SK-MEL-5 (cell line): Measurements from ENCODE around the gene EDN2. TPM values are rescaled to one million over a fixed set of nuclear protein-coding genes. Genes with fewer than 3 reads are reported as not detected.

ENCODE experiments used
- DNase-seq: peaks from one replicate; pipeline ENCODE4 v3.0.0-alpha.2; 2016; ENCODE audit warnings: low read depth, low spot score
- in situ Hi-C: cut with HindIII; loops from 2 replicates; pipeline ENCODE4 v1.10.0; 2016; ENCODE audit warnings: low sequenced_read_pairs, high pct_unique_total_duplicates, low pct_unique_long_range_greater_than_20kb
- total RNA-seq: library from RNA; depleted of rRNA; stranded (reverse); fragments of >200 nt; shearing (Covaris generic); gene quantifications from 2 replicates; pipeline ENCODE4 v1.2.3, GENCODE V29; 2014

EDN2 gene
- total RNA-seq, 1 experiment from 2014 or later: not detected

DNA sequence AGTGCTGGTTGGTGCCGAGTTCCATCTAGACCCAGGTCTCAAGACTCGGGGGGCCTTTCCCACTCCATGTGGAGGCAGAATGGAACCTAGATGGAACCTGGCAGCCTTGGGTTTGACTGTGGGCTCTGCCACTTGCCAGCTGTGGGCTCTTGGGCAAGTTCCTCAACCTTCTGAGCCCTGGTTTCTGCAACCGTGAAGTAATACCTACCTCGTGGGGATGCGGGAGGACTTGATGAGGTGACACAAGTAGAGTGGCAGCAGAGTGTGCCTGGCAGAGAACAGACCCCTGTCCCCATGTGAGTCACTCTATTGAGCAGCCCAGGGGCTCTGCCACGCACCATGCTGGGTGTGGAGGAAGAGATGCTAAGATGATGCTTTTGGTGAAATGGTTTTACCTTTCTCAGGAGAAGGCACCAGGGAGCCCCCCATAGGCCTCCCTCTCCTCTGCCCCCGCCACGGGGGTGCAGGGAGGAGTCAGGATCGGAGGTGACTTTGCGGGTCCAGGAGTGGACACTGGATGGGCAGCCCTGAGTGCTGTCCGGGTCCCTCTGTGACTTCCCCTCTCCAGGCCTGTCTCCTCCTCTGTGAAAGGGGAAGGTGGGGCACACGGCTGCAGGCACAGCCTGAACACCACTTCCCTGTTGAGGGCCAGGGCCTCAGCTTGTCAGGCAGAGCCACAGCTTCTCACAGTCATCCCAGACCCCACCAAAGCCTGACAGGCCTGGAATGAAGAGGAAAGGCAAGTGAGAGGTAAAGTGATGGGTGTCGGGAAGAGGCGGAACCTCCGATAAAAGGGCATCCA, 36.7 kb upstream of the EDN2 start:
- in situ Hi-C loops: no loop called here
- DNase-seq: no peak

DNA sequence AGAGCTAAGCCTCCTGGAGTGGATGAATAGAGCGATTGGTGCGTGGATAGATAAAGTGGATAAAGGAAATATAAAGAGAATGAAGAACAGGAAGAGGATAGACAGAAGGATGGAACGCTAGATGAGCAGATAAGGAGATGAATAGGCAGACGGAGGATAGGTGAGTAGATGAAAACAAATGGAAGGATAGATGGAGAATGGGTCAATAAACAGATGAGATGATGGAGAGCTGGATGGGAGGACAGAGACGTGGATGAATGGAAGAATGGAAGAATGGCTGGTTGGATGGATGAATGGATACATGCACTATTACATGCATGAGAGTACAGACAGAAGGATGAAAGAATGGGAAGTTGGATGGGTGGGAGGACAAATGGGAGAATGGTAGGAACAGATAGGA, 35.2 kb upstream of the EDN2 start:
- in situ Hi-C loops: no loop called here
- DNase-seq: no peak

DNA sequence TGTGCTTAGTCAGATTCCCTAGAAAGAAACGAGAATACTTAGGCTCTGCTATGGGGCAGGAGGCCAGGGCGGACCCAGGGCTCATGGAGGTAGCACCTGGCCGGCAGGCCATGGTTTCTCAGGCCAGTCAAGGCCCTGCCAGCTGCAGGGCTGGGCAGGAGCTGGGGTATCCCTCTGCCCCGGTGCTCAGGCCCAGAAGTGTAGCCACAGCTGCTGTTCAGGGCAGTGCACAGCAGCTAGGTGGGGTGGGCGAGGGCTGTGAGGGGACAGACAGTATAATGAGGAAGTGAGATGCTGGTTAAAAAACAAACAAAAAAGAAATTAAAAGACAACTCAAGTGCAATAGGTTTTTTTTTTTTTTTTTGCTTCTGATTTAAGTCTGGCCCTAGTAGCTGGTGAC, 34.0 kb upstream of the EDN2 start:
- in situ Hi-C loops: no loop called here

DNA sequence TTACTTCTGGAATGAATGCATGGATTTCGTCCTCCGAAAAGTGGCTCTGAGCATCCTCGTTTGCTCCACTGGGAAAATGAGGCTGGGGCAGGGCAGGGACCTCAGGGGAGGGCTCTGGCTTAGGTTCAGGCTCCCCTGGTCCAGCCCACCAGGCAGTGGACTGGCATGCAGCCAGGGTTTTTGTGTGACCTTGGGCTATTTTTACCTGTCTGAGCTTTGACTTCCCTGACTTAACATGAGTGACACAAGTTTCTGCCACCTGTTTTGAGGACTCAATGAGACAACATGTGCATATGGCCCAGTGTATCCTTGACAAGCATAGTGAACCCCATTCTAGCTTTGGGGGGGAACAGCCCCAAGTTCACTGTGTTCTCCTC, 32.6 kb upstream of the EDN2 start:
- in situ Hi-C loops: no loop called here
- DNase-seq: no peak

More for the DNA sequence above, 34.0 kb upstream of the EDN2 start:
- DNase-seq: no peak

DNA sequence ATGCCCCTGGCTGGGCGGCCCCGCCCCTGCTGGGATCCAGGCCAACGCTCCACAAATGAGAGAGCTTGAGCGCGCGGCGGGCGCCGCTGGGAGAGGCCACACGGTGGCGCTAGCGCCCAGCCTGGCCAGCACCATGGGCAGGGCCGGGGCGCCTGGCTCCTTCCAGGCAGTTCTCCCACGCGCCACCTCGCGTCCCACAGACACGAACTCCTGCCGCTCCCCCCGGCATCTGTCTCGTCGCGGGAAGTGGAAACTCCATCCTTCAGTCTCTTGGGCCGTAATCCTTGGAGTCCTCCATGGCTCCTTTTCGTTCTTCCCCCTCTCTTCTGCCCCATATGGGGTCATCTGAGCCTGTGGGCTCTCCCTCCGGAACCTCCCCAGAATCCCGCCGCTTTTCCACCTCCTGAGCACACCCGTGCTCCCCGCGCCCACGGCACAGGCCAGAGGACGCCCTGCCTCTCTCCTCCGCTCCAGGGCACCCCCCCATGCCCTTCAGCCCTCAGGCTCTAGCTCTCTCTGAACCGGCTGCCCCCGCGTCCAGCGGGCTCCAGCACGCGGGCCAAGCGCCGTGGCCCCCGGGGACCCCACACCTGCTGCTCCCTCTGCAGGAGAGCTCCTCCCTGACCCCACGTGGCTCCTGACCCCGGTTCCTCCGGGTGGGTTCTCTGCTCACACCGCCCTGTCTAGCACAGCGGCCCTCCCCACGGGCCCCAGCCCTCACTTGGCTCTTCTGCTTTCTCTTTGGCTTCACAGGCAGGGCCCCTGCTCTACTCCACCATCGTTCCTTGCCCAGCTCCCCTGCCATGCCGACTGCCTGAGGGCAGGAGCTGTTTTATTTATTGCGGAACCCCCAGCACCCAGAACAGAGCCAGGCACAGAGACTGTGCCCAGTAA, 31.9 kb upstream of the EDN2 start:
- DNase-seq: peak; percentile 79
- in situ Hi-C loops: no loop called here

DNA sequence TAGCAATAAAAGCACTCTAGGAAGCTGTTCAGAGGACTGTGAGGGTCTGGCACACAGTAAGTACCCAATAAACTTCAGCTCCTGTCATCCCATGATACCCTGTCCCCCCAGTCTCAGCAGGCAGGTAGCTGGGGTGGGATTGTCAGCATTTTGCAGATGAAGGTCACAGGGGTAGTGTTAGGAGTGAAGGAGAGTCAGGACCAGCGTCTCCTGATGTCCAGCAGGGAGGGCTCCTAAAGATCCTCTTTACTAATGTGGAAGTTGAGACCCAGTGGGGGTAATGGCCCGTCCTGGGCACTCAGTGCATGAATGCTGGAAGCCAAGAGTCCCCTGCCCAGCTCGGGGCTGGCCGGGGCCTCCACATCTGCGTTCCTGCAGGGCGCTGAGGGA, 31.3 kb upstream of the EDN2 start:
- in situ Hi-C loops: no loop called here
- no peak for DNase-seq

DNA sequence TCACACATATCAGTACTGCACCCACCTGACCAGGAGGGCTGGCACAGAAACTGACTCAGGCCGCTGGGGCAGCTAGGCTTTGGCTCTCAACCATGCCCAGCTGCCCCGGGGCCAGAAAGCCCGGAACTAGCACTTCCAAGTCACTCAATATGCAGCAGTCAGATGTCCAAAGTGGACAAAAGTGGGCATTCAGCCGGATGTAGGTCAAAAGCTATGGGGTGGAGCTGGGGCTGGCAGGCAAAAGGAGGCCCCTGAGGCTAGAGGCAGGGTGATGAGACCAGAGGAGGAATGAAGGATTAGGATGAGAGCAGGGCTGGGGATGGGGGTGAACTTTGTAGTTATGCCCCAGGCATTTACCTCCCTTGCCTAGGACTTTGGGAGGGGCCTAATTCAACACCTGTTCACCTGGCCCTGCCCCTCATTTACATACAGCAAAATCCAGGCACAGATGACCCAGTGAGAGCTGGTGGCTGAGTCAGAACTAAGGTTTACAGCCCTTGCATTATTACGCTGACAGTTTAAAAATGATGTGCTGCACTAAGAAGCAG, 30.7 kb upstream of the EDN2 start:
- in situ Hi-C loops: no loop called here
- DNase-seq: peak; percentile 95

DNA sequence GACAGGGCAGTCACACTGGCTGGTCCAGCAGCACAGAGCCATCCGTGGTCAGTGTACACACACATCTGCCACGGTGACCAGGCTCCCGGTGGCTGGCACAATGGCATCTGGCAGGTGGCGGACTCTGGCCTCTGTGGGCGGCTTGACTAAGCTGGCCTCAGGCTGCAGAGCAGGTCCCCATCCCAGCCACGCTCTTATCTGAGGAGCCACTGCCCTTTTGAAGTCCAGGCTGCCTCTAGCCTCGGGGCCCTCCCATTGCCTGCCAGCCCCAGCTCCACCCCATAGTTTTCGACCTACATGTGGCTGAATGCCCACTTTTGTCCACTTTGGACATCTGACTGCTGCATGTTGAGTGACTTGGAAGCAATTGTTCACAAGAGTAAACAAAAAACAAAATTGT, 29.9 kb upstream of the EDN2 start:
- in situ Hi-C loops: no loop called here
- DNase-seq: peak; percentile 60

DNA sequence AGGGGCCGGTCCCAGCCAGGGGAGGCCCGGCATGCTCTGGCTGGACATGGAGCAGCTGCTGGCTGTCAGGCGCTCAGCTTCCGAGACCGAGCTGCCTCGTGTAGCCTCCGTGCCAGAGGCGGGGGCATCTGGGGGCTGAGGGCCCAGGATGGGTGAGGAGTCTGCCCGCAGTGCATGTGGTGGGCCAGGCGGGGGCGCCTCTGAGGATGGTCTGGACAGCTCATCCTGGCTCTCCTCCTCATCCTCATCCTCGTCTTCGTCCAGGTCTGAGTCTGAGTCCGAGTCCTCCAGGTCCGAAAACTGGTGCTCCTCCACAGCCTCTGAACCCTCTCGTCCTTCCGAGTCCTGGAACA, 28.9 kb upstream of the EDN2 start:
- in situ Hi-C loops: no loop called here
- DNase-seq: peak; percentile 21

DNA sequence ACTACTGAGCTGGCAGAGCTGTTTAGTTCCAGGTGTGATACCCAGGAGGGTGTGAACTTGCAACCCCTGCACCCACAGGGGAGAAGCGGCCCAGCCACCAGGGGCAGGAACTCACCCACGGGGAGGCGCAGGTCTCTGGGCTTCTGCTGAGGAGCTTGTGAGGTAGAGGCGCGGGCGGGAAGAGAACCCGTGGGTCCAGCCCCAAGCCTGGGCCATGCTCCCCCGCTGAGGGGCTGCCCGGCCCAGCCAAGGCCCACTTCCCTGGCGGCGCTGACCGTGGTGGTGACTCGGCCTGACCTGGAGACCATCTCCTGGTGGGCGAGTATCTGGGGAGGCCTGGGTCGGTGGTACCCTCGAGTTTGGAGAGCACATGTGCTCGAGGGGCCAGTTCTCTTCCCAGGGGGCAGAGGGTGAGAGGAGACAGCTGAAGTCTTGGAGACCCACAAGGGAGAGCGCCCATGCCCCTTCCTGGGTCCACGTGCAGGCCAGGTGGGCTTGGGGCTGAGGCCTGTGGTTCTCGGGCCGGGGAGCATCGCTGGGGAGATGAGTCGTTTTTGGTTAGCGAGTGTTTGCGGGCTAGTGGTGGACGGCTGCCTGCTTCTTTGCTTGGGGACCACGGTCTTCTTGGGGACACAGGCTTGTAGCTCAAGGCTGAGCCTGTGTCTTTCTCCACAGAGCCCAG, 28.4 kb upstream of the EDN2 start:
- in situ Hi-C loops: no loop called here
- no peak for DNase-seq

DNA sequence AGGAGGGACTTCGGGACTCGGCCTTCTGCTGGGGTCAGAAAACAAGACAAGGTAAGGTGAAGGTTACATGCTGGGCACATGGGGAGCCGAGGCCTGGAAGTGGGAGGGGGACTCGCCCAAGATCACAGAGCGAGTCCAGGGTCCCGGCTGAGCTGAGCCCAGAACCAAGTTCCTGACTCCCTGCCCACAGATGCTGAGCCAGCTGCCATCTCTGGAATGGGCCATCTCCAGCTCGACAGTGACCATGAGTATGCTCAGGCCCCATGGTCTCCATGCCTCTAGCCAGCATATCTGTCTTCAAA, 26.7 kb upstream of the EDN2 start:
- no peak for DNase-seq
- in situ Hi-C loops: no loop called here

DNA sequence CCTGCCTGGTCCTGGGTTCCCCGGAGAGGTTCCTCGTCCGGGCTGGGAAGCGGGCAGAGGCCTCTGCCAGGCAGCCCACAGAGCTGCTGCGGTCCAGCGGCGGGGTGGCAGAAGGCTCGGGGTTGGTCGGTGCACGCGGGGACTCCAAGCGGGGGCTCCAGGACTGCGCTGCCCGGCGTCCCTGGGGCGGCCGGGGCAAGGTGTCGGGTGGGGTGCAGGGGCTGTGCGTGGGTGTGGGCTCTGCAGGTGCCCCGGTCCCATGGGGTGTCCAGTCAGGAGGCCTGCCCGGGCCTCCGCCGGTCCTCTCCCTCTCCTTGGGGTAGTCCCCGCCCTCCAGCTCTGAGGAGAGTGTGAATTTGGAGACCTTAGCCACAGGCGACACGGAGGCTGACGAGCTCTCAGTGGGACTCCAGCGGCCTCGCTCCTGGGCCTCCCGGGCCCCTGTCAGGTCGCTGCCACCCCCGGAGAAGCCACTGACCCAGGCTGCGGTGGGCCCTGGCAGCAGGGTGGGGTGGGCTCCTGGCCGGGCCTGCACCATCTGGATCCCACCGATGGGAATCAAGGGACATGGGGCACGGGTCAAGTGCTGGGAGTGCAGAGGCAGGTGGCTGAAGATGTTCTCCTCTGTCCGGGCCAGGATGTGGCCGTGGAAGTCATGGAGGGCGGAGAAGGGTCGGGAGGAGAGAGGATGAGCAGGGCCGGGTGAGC, 26.2 kb upstream of the EDN2 start:
- in situ Hi-C loops: no loop called here
- no peak for DNase-seq

DNA sequence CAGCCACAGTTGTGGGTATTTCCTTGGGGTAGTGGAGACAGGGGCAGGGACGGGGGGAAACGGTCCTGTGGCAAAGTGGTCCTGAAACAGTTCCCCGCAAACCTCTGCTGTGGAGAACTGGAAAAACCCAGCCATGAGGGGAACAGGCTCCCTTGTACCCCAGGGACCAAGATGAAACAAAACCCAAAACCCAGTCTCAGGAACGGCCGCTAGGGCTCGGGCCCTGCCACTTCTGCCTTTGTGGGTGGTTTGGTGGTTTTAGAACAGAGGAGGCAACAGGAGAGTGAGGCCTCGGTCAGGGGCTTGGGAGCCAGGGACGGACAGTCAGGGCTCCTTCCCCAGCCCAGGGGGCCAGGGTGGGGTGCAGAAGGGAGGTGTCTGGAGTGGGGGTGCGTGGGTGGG, 24.8 kb upstream of the EDN2 start:
- DNase-seq: no peak
- in situ Hi-C loops: no loop called here

DNA sequence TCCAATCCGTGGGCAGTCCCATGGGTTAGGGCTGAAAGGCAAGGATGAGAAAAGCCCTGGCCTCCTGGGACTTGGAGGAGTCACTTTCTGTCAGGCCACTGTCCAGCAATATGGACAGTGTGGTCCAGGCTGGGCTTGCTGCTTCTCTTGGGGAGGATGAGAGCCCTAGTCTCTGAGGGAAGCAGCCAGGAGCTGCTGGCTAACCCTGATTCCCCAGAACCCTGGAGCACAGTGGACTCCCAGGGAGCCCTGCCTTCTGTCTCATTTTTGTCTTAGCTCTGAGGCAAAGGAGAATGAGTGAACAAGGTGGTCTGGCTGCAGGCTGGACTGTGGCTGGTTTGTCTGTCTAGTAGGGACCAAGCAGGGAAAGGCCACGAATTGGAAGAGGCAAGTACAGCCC, 23.8 kb upstream of the EDN2 start:
- DNase-seq: no peak
- in situ Hi-C loops: no loop called here

DNA sequence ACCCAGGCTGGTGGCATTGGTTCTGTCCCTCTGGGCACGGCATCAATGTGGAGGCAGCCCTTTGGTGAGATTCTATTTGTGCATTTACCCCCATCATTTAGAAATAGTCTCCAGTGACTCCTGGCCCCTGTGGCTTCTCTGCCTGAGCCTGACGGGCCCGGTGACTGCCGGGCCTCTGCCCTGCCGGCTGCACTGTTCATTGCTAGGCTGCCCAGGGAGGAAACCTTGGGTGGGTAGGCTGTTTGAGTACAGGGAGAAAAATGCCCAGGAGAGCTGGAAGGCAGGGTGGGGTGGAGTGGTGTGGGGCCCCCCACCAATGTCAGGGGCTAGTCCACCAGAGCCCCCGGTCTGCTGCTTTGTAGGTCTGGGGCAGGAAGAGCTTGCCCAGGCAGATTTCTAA, 23.4 kb upstream of the EDN2 start:
- in situ Hi-C loops: no loop called here

DNA sequence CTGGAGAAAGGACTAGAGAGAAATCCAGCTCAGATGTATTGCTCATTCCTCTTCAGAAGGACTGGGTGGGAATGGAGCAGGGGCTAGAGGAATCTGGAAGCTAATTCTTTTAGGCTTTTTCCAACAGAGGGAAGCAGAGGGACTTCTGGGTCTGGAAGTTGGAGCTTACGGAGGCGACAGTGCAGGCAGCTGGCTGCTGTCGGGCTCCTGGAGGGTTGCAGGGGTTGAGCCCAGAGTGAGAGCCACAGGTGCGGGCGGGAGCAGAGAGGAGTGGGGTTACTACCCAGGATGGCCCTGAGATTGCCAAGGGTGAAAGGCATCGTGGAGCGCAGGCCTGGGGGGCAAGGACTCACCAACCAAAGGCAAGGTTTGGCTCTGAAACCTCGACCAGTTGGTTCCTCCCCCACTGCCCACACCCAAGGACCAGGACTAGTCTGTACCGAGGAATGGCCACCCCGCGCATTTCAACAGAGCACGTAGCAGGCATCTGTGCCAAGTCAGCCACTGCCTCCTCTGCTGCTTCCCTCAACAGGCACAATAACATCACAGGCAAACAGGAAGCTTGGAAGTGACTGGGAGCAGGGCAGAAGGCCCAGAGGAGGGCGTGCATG, 22.7 kb upstream of the EDN2 start:
- in situ Hi-C loops: no loop called here
- DNase-seq: no peak

More for the DNA sequence above, 23.4 kb upstream of the EDN2 start:
- DNase-seq: no peak
